Testis (tissue), 2 donors: Measurements from ENCODE around the gene PHF1.

Source experiments
- CTCF ChIP-seq, 3 experiments: fragments of 450-650 bp in 2 of 3; fragments of 200-600 bp in 1 of 3; sonication (generic) in 1 of 3; IDR thresholded peaks; one replicate each; pipeline ENCODE4 v1.5.1; 2016 to 2019; ENCODE audit warnings: antibody characterized with exemption in 3 of 3, mild to moderate bottlenecking in 2 of 3, moderate library complexity in 1 of 3
- POLR2A ChIP-seq: fragments of 450-650 bp; IDR thresholded peaks from one replicate; pipeline ENCODE4 v1.6.1; 2017; ENCODE audit warnings: antibody characterized with exemption, mild to moderate bottlenecking, moderate library complexity

- TF ChIP-seq CTCF (IDR thresholded peaks at IDR 0.05) (no peak), POLR2A (no peak)
These were observed 35.6 kb upstream of the PHF1 start for GRCh38 chr6:33375143-33375671.
